Measurements from ENCODE around the gene BRS3.

BRS3 gene

DNA sequence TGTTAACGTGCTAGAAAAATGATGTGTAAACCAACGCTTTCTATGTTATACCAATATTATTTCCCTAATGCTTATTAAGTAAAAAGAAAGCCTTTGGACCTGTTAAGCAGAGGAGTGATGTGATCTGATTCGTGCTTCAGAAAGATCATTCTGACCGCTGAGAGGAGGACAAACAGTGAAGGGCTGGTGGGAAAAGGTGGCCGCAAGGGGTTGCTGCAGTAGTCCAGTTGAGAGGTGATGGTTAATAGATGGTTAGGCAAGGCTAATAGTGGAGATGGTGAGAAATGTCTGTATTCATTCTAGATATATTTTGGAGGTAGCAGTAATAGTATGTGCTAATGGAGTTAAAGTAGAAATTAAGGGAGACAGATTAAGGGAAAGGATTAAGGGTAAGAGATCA is 31.3 kb downstream of the BRS3 start:
- H3K4me3 ChIP-seq (ENCODE audit: low read depth, low read length), result no peak overlapping the region
- TF ChIP-seq CTCF (conservative IDR thresholded peaks at IDR 0.05; ENCODE audit: low read depth, low read length), result no peak
- no peak for DNase-seq (ENCODE audit: low read depth)

GRCh38 chrX:136523770-136524169 is 36.0 kb downstream of the BRS3 start:
- DNase-seq (ENCODE audit: low read depth), result no peak
- no peak for TF ChIP-seq CTCF (conservative IDR thresholded peaks at IDR 0.05; ENCODE audit: low read depth, low read length)
- no peak overlapping the region for H3K4me3 ChIP-seq (ENCODE audit: low read depth, low read length)

DNA sequence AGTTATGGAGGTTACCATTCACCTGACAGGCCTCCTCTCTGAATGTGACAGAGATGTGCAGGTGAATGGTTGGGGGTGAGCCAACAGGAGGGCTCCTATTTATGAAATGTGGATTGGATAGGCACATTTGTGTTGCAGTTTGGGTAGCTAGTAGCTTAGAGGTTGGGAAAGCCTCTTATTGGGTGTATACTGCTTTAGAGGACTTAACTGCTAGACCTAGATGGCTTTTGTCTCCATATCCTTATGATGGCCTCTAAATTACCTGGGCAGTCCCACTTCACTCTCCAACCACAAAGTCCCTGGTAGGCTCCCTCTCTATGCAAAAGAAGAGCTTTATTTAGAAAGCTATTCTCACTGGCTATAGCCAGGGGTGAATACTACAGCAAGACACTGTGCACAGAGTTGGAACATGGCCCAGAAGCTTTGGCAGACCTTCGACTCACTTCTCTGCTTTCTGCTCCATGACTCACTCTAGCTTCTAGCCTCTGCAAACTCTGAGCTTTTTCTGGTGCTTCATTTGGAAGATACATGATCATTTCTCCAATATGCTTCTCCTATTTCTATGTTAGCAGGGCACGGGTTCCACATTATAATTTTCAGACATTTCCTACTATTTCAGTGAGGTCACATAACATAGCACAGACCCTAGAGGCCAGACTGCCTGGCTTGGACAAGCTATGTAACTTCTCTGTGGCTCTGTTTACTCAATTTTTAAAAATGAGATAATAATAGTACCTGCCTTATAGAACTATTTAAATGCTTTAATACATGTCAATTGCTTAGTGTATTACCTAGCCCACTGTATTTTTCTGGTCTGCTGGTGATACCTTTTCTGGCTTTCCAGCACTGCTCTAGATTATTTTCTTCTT is 38.2 kb downstream of the BRS3 start:
- peak; percentile 94 for DNase-seq (ENCODE audit: low read depth)
- no peak for TF ChIP-seq CTCF (conservative IDR thresholded peaks at IDR 0.05; ENCODE audit: low read depth, low read length)
- no peak overlapping the region for H3K4me3 ChIP-seq (ENCODE audit: low read depth, low read length)

DNA sequence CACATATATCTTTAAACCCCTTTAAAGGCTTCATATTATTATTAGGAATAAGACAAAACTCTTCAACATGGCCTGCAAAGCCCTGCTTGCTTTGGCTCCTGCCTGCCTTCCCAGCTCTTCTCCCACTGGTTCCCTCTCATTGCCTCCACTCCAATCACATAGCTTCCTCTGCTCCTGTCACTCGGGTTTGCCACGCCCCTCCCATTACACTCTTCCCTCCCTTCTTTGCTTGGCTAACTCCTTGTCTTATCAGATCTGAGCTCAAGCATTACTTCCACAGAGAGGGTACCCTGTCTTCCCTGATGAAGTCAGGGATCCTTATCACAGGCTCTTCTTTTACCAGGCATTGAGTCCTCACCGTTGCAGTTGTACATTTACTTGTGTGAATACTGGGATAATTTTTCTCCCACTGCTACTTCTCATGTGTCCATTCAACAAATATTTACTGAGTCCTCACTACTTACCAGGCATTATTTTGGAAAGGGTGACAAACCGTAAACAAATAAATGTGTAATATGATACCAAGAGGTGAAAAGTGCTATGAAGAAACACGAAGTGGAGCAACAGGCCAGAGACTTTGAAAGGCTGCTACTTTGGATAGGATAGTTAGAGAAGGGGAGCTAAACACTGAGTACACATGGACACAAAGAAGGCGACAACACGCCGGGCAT is 41.0 kb downstream of the BRS3 start:
- DNase-seq (ENCODE audit: low read depth), result peak; percentile 8
- H3K4me3 ChIP-seq (ENCODE audit: low read depth, low read length), result no peak overlapping the region
- TF ChIP-seq CTCF (conservative IDR thresholded peaks at IDR 0.05; ENCODE audit: low read depth, low read length), result no peak

DNA sequence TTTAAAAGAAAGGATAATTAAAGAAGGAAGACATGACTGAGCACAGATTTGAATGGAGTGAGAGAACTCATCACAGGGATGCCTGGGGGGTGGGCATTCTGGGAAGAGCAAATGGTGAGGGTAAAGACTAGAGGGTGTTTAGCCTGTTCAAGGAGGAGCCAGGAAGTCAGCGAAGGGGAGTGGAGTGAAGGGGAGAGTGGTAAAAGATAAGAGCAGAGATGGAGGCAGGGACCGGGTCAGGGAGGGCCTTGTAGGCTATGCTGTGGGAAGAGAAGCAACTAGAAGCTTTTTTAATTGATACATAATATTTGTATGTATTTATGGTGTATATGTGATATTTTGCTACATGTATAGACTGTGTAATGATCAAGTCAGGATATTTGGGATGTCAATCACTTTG is 42.0 kb downstream of the BRS3 start:
- no peak overlapping the region for H3K4me3 ChIP-seq (ENCODE audit: low read depth, low read length)
- no peak for TF ChIP-seq CTCF (conservative IDR thresholded peaks at IDR 0.05; ENCODE audit: low read depth, low read length)
- DNase-seq (ENCODE audit: low read depth), result no peak

- DNase-seq (ENCODE audit: low read depth), result no peak
- H3K4me3 ChIP-seq (ENCODE audit: low read depth, low read length), result no peak within 1 kb of the TSS
- no peak for TF ChIP-seq CTCF (conservative IDR thresholded peaks at IDR 0.05; ENCODE audit: low read depth, low read length)
These were observed 44.2 kb downstream of the BRS3 start, which contains the start of gene VGLL1 for GRCh38 chrX:136531951-136532350. VGLL1 (plus strand) TSS chrX:136532215; CDS start chrX:136536021, 3,806 bp downstream.

Data from choroid plexus epithelial cell (primary cell).